SK-N-SH treated with all-trans-retinoic acid at 6 μM for 48 hours (cell line): ENCODE measurements around the gene PMEPA1.

Source experiments
- CSDC2 ChIP-seq: fragments of 250-450 bp; sonication (Bioruptor Pico); IDR thresholded peaks from 2 replicates; pipeline ENCODE4 v1.5.0; 2020; ENCODE audit warnings: mild to moderate bottlenecking, moderate library complexity
- ISL1 ChIP-seq: fragments of 250-450 bp; sonication (Bioruptor Pico); IDR thresholded peaks from 2 replicates; pipeline ENCODE4 v2.1.2; 2022; ENCODE audit warnings: mild to moderate bottlenecking, moderate library complexity
- PATZ1 ChIP-seq: fragments of 250-450 bp; sonication (Bioruptor Pico); IDR thresholded peaks from 2 replicates; pipeline ENCODE4 v1.8.0; 2020; ENCODE audit warnings: mild to moderate bottlenecking, moderate library complexity, borderline replicate concordance
- SNAI2 ChIP-seq: fragments of 250-450 bp; sonication (Bioruptor Pico); IDR thresholded peaks from 2 replicates; pipeline ENCODE4 v1.5.0; 2020; ENCODE audit warnings: mild to moderate bottlenecking, moderate library complexity

GRCh38 chr20:57672953-57673575 is 36.8 kb downstream of the PMEPA1 start:
- TF ChIP-seq PATZ1 (no peak), ISL1 (CRISPR knock-in tag) (no peak), SNAI2 (CRISPR knock-in tag) (no peak), CSDC2 (no peak)
